H1 (cell line): ENCODE measurements around the gene CABP1. TPM values are rescaled to one million over a fixed set of nuclear protein-coding genes. Genes with fewer than 3 reads are reported as not detected.

ENCODE experiments used
- polyA plus RNA-seq, 7 experiments: library from polyadenylated mRNA; depleted of rRNA in 3 of 7; stranded (reverse) in 5 of 7; unstranded in 2 of 7; fragments of >200 nt in 5 of 7; fragments of 200-250 nt in 2 of 7; gene quantifications; 1 replicate in 5 of 7; 2 replicates in 1 of 7; 4 replicates in 1 of 7; pipeline versions ENCODE4 v1.2.1 to v1.2.3, GENCODE V29; 2011 to 2013; ENCODE audit warnings: missing spikeins in 2 of 7, mixed read lengths in 2 of 7
- total RNA-seq: library from RNA; stranded (reverse); fragmentation: NEBNext Ultra II Directional; extraction: Animal tissue kit (Norgen Biotek cat#: 25700); gene quantifications from 2 replicates; pipeline ENCODE4 v1.2.1, GENCODE V29; 2021
- TF ChIP-seq, protein P1 (sequence below): fragments of 300-600 bp; sonication (generic); IDR thresholded peaks from 2 replicates; pipeline ENCODE4 v1.7.1; 2012; ENCODE audit warnings: low read length, moderate library complexity, mild to moderate bottlenecking, inconsistent platforms; ENCODE audit not compliant: insufficient replicate concordance

CABP1 gene
- total and polyA plus RNA-seq, 2 of the 8 experiments (the other 6 are each of a cell fraction or from before 2014, with no cell fraction given), result 3.9 to 7.4 TPM

DNA sequence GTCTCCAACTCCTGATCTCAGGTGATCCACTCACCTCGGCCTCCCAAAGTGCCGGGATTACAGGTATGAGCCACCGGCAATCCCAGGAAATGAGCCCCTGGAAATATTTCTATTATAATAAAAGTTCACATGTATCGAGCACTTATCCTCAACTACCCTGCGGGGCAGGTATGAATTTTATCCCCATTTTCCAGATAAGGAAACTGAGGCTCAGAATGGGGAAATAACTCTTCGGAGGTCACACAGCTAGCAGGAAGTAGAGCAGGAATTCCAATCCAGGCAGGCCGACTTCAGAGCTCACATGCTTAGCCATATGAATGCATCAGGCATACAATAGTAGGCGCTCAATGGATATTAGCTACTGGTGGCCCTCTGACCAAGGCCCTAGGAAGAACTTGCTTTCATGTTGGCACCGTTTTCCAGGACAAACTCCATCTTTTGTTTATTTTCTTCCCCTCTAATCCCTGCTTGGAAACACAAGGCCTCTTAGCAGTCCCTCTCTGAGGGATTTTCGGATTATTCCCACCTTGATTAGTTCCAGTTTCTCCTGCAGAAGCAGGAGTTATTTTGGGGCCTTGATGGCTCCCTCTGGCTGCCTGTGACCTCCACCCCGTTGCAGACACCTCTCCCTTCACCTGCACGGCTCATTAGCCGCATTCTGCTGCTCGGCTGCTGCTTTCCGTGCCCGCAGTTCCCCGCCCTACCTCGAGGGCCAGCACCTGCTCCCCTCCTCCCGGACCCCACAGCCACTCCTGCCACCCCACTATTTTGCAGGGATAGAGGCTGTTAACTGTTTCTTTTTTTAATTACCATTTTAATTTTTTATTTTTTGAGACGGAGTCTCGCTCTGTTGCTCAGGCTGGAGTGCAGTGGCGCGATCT is 40.5 kb upstream of the CABP1 start (continued):
- TF ChIP-seq, protein P1, sequence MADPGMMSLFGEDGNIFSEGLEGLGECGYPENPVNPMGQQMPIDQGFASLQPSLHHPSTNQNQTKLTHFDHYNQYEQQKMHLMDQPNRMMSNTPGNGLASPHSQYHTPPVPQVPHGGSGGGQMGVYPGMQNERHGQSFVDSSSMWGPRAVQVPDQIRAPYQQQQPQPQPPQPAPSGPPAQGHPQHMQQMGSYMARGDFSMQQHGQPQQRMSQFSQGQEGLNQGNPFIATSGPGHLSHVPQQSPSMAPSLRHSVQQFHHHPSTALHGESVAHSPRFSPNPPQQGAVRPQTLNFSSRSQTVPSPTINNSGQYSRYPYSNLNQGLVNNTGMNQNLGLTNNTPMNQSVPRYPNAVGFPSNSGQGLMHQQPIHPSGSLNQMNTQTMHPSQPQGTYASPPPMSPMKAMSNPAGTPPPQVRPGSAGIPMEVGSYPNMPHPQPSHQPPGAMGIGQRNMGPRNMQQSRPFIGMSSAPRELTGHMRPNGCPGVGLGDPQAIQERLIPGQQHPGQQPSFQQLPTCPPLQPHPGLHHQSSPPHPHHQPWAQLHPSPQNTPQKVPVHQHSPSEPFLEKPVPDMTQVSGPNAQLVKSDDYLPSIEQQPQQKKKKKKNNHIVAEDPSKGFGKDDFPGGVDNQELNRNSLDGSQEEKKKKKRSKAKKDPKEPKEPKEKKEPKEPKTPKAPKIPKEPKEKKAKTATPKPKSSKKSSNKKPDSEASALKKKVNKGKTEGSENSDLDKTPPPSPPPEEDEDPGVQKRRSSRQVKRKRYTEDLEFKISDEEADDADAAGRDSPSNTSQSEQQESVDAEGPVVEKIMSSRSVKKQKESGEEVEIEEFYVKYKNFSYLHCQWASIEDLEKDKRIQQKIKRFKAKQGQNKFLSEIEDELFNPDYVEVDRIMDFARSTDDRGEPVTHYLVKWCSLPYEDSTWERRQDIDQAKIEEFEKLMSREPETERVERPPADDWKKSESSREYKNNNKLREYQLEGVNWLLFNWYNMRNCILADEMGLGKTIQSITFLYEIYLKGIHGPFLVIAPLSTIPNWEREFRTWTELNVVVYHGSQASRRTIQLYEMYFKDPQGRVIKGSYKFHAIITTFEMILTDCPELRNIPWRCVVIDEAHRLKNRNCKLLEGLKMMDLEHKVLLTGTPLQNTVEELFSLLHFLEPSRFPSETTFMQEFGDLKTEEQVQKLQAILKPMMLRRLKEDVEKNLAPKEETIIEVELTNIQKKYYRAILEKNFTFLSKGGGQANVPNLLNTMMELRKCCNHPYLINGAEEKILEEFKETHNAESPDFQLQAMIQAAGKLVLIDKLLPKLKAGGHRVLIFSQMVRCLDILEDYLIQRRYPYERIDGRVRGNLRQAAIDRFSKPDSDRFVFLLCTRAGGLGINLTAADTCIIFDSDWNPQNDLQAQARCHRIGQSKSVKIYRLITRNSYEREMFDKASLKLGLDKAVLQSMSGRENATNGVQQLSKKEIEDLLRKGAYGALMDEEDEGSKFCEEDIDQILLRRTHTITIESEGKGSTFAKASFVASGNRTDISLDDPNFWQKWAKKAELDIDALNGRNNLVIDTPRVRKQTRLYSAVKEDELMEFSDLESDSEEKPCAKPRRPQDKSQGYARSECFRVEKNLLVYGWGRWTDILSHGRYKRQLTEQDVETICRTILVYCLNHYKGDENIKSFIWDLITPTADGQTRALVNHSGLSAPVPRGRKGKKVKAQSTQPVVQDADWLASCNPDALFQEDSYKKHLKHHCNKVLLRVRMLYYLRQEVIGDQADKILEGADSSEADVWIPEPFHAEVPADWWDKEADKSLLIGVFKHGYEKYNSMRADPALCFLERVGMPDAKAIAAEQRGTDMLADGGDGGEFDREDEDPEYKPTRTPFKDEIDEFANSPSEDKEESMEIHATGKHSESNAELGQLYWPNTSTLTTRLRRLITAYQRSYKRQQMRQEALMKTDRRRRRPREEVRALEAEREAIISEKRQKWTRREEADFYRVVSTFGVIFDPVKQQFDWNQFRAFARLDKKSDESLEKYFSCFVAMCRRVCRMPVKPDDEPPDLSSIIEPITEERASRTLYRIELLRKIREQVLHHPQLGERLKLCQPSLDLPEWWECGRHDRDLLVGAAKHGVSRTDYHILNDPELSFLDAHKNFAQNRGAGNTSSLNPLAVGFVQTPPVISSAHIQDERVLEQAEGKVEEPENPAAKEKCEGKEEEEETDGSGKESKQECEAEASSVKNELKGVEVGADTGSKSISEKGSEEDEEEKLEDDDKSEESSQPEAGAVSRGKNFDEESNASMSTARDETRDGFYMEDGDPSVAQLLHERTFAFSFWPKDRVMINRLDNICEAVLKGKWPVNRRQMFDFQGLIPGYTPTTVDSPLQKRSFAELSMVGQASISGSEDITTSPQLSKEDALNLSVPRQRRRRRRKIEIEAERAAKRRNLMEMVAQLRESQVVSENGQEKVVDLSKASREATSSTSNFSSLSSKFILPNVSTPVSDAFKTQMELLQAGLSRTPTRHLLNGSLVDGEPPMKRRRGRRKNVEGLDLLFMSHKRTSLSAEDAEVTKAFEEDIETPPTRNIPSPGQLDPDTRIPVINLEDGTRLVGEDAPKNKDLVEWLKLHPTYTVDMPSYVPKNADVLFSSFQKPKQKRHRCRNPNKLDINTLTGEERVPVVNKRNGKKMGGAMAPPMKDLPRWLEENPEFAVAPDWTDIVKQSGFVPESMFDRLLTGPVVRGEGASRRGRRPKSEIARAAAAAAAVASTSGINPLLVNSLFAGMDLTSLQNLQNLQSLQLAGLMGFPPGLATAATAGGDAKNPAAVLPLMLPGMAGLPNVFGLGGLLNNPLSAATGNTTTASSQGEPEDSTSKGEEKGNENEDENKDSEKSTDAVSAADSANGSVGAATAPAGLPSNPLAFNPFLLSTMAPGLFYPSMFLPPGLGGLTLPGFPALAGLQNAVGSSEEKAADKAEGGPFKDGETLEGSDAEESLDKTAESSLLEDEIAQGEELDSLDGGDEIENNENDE, result no peak
- TF ChIP-seq, all 59 proteins: peak for 3
